GM21515 (cell line): ENCODE measurements around the gene TMEM198.

Source experiments
- ATAC-seq: cut with Tn5 transposase; IDR thresholded peaks from one replicate; pipeline ENCODE4 v1.9.1; 2021; ENCODE audit not compliant: unreplicated experiment

TMEM198 gene

DNA sequence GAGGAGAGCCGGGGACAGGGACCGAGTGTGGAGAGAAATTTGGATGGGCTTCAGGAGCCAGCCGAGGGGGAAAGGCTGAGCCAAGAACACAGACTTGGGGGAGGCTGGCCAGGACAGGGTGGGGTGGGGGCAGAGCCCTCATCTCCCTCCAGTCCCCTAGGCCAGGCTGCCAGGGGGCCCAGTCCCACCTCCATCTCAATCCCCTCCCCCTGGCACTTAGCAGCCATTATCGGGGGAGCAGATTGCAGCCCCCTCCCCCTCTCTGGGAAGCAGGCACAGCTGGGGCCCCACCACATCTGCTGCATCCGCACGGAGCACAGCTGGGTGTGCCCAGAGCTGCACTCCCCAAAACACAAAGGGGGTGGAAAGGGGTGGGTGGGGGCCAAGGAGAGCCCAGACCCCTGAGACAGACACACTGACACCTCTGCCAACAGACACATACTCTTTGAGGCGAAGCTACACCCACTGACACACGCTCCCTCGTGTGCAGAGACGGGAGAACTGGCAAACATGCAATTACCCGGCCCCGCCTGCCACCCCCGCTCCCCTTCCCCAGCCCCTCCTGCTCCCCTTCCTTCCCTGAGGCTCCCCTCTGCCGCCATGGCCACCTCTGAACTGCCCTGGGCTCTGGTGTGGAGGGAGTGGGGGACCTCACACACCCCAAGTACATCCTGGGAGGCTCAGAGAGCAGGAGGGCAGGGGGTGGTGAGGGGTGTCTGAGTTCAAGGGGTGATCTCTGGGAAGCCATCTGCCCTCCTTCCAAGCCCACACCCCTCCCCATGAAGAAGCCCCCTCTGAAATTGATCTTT is 34.7 kb upstream of the TMEM198 start:
- no peak for ATAC-seq

GRCh38 chr2:219509780-219510511 is 33.9 kb upstream of the TMEM198 start:
- no peak for ATAC-seq

- no peak for ATAC-seq
Observed at GRCh38 chr2:219510512-219511135, 33.2 kb upstream of the TMEM198 start.

DNA sequence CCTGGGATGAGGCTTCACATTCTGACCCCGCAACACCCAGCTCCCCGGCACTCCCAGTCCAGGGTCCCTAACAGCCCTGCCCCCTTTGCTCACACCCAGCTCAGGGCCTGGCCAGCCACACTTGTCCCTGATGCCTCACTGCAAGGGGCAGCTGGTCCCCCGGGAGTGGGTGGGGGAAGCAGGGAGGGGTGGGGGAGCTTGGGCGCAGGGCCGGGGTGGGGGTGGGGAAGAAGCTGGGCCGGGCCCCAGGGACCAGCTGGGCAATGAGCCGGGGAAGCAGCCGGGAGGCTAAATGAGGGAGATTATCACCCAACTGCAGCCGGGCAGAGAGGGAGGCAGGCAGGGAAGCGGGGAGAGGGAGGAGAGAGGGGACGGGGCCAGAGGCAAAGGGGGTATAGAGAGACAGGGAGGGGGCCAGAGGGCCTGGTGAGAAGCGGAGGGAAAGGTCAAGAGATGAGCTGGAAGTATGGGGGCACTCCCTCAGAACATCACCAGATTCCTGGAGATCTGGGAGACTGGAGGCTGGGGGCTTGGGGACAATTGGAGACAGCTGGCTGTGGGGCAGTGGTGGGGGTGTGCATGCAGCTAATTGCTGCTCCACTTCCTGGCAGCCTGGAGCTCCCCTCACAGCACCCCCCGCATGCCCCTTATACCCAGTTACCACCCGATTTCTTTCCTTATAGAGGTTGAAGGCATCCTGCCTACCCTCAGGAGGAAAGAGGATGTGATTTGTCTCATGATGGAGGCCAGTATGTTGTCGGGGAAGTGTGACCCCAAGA is 32.1 kb upstream of the TMEM198 start:
- ATAC-seq = no peak

GRCh38 chr2:219512524-219513216 is 31.2 kb upstream of the TMEM198 start:
- no peak for ATAC-seq

DNA sequence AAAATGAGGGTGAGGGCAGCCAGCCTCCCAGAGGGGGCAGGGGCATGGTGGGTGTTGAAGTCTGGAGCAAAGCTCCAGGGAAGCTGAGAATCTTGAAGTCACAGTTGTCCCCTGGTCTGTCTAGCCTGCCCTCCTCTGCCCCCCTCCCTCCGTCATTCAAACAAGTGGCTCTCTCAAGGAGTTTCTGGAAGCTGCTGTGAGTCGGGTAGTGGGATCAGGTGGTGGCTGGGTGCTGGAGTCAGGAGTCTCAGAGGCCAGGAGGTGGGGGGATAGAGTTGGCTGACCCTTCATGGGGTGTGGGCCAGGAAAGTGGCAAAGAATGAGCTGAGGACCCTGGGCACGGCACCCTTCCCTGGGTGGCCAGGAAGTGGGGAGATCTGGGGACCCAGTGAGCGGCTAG is 30.0 kb upstream of the TMEM198 start:
- no peak for ATAC-seq

- no peak for ATAC-seq
Observed at GRCh38 chr2:219514196-219514761, 29.5 kb upstream of the TMEM198 start, which contains the start of gene ASIC4. Gene ASIC4, plus strand, starts transcription at chr2:219514482. Its CDS starts 243 bp downstream, at chr2:219514725.

GRCh38 chr2:219514836-219515235 is 29.0 kb upstream of the TMEM198 start:
- no peak for ATAC-seq

- ATAC-seq = no peak
Observed at GRCh38 chr2:219515874-219516629, 27.8 kb upstream of the TMEM198 start.

DNA sequence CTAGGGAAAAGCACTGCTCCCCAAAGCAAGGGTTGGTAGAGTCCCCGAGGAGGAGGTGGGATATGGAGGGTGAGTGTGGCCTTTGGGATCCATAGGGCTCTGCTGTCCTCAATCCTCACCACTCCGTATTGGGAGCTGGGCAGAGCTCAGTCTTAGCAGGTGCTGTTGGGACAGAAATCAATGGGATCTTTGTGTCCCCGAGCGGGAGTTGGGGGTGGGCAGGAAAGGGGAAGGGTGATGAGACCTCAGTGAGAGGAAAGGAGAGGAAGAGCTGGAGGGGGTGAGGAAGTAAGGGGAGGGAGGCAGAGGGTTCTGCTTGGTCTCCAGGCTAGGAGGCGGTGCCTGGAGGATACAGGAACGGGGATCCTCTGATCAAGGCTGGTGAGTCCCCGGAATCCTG is 26.9 kb upstream of the TMEM198 start:
- no peak for ATAC-seq

GRCh38 chr2:219517954-219518778 is 25.7 kb upstream of the TMEM198 start:
- ATAC-seq = no peak

DNA sequence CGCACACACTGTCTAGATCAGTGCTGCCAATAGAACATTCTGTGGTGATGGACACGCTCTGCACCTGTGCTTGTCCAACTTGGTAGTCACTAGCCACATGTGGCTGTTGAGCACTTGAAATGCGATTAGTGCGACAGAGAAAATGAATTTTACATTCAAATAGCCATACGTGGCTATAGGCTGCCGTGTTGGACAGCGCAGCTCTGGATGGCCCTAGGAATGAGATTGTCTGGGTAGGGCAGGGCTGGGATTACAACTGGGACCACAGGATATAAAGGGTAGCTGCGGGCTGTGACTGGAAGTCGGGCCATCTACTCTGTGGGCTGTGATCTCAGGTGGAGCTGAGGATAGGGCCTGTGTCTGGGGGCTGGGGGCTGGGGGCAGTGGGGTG is 24.3 kb upstream of the TMEM198 start:
- no peak for ATAC-seq

DNA sequence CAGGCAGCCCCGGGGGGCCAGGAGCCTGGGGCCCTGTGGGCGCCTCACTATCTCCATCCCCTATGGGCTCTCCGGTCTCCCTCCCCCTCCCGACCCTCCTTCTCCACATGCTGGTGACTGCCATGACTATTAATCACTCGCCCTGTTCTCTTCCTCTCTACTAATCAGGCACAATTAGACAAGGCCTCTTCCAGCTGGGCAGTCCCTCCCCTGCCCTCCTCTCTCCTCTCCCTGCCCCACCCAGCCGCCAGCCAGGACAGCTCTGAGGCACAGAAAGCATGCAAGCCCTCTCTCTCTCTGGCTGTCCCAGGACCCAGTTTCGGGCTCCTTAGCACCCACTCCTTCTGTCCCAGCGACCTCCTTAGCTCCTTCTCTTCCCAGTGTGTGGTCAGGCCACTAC is 23.7 kb upstream of the TMEM198 start:
- ATAC-seq = no peak

DNA sequence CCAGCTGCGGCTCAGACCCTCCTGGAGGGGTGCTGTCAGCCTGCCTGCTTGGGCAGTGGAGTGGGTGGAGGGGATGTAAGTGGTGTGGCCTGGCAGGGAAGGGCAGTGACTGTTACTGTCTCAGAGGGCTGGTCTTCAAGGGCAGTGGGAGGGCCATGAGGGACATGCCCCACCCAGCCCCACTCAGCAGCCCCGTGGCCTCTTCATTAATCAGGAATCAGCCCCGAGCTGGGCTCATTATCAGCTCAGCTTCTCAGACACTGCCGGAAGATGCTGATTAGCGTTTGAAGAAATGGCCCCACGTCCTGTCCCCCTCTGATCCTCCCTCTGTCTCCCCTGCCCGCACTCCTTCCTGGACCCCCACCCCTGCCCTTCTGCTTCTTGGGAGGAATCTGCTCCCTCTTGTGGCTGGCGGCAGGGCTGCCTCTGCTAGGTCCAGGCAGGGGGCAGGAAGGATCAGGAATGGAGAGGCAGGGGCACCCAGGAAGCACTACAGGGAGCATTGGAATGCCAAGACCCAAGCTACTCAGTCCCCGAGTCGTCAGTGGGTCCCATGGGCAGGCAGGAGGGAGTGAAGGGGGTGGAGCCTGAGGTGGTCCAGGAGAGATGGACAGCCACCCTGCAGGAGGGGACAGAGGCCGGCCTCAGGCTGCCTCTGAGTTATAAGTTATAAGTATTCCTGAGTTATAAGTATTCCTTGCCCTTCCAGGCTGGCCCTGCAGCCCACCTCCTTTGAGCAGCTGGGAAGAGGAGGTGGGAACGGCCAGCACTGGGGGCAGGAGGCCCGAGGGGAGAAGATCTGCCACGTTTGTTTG is 22.6 kb upstream of the TMEM198 start:
- no peak for ATAC-seq

DNA sequence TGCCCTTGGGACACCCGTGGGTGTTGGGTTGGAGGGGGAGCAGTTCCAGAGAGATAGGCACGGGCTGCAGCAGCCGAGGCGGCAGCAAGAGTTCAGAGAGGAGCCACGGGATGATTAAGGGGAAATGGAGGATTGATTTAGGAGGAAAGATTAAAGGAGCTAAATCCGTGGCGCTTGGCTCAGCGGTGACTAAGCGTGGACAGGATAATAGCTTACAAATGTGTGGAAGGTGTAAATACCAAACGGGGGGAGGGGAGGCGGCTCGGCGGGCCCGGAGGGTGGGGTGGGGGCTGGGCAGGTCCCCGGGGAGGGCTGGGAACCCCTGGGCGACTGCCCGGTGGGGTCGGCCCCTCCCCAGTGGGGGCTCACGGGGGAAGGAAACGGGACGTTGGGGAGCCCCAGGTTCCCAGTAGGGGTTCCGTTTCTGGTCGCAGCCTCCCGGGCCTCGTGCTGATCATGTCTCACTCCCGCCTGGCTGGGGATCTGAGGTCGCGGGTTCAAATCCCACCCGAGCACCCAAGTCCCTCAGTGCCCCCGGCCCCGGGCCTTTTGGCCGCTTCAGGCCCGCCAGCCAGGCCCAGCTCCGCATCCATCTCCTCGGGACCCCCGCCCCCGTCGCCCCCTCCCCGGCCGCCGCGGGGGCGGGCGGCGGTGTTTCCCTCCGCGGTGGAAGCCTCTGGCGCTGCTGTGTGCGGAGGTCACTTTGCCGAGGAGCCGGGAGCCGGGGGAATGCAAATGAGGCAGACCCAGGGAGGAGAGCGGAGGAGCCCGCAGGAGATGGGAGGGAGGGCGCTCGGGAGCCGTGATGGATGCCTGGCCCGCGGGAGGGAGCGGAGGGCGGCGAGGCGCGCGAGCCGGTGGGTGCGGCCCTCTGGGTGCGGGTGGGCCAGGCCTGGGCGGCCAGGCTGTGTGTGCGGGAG is 21.5 kb upstream of the TMEM198 start:
- ATAC-seq = no peak

DNA sequence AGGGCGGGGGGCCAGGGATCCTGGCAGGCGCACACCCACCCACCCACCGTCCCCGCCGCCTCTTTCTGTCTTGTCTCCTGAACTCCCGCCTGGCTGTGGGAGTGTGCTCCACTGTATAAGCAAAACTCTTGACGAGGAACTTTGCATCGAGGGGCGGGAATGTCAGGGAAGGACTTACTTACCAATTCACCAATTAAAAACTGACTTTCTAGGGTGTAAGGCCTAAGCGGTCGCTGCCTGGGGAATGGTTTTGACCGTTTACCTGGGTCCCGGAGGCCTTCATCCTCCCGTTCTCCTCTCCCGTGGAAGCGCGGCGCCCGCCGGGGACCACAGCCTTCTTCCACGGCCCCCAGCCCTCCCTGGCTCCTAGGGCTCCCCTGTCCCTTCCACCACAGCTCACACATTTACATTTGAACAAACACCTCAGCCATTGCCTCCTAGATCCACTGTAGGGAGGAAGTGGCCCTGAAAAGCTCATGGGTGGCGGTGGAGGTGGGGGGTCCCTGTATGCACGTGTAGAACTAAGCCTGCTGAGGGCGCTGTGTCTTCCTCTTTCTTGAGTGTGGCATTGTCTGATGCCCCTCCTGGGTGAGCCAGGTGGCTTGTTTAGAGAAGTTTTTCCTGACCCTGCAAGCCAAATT is 20.7 kb upstream of the TMEM198 start:
- ATAC-seq = no peak
